ENCODE measurements around the gene S100A13.

The S100A13 gene

GRCh38 chr1:153627715-153628626 is 666 bp upstream of the S100A13 start, which contains the start of gene S100A1:
S100A1 (plus strand) TSS chr1:153628434; CDS start chr1:153630522, 2,088 bp downstream.
- Mint-ChIP-seq H3K4me1 (peaks cover 12% of the 10 kb centered on the region), H3K27me3 (peaks cover 31% of the 10 kb centered on the region), H3K36me3 (no peaks in the 10 kb centered on the region), H3K27ac (no peak within 1 kb of the TSS), H3K9me3 (no peaks in the 10 kb centered on the region), H3K4me3 (no peak within 1 kb of the TSS)
- CTCF ChIA-PET: interaction anchor here (1.1 to 4.4 kb wide), 11 partner anchors 10 to 118 kb away, joined by 3 to 24 read pairs (median 5); partner anchors contain the start of genes S100A14 and S100A16
- no peak for DNase-seq

GRCh38 chr1:153626477-153626903 is 815 bp downstream of the S100A13 start:
- CTCF ChIA-PET: interaction anchor here (0.6 to 4.4 kb wide), 6 partner anchors 8 to 94 kb away, joined by 3 to 24 read pairs (median 8); partner anchors contain the start of gene S100A14
- H3K4me3 Mint-ChIP-seq: no peak overlapping the region
- H3K27me3 Mint-ChIP-seq: peaks cover 31% of the 10 kb centered on the region
- peaks cover 4% of the 10 kb centered on the region for H3K4me1 Mint-ChIP-seq
- no peak overlapping the region for H3K27ac Mint-ChIP-seq
- no peaks in the 10 kb centered on the region for H3K36me3 Mint-ChIP-seq
- H3K9me3 Mint-ChIP-seq: no peaks in the 10 kb centered on the region
- no peak for DNase-seq

DNA sequence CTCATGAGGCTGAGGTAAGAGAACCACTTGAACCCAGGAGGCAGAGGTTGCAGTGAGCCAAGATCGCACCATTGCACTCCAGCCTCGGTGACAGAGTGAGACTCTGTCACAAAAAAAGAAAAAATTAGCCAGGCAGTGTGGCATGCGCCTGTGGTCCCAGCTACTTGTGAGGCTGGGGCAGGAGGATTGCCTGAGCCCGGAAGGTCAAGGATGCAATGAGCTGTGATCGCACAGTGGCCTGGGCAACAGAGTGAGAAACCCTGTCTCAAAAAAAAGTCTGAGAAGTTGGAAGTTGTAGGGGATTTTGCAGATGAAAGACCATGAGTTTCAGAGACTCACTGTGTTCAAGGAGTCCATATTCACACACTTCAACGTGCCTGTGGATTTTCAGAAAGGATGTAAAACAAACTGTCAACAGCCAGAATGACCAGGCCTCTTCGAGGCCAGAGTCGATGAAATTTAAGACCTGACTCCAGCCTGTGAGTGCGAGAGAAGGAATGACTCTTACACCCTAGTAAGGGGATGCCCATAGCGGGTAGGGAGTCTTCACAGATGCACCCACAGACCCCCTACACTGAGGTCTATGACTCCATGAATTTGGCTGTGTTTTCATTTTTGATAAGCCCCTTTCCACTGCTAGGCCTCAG is 2.2 kb downstream of the S100A13 start:
- CTCF ChIA-PET: no interaction called here
- DNase-seq: no peak
- H3K27me3 Mint-ChIP-seq: peaks cover 31% of the 10 kb centered on the region
- no peaks in the 10 kb centered on the region for H3K9me3 Mint-ChIP-seq
- H3K4me3 Mint-ChIP-seq: no peak overlapping the region
- no peak overlapping the region for H3K27ac Mint-ChIP-seq
- H3K4me1 Mint-ChIP-seq: peaks cover 2% of the 10 kb centered on the region
- H3K36me3 Mint-ChIP-seq: no peaks in the 10 kb centered on the region

DNA sequence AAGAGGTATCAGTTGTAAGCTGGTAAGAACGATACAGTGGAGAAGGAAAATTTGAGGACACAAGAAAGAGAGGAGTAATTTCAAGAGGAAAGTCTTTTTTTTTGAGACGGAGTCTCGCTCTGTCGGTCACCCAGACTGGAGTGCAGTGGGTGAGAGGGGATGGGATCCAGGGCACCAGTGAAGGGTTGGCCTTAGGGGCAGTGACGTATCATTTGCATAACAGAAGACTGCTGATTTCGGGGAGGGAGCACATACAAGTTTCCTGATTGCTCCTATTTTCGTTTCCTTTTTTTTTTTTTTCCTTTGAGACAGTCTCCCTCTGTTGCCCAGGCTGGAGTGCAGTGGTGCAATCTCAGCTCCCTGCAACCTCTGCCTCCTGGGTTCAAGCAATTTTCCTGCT is 4.2 kb downstream of the S100A13 start:
- Mint-ChIP-seq H3K27ac (no peak overlapping the region), H3K36me3 (no peaks in the 10 kb centered on the region), H3K4me3 (no peak overlapping the region), H3K9me3 (no peaks in the 10 kb centered on the region), H3K4me1 (peaks cover 2% of the 10 kb centered on the region), H3K27me3 (peaks cover 22% of the 10 kb centered on the region)
- no peak for DNase-seq
- CTCF ChIA-PET: interaction anchor here (1.1 to 1.6 kb wide), 3 partner anchors 91 to 117 kb away, joined by 3 to 4 read pairs (median 4); no protein-coding TSS in a partner anchor

DNA sequence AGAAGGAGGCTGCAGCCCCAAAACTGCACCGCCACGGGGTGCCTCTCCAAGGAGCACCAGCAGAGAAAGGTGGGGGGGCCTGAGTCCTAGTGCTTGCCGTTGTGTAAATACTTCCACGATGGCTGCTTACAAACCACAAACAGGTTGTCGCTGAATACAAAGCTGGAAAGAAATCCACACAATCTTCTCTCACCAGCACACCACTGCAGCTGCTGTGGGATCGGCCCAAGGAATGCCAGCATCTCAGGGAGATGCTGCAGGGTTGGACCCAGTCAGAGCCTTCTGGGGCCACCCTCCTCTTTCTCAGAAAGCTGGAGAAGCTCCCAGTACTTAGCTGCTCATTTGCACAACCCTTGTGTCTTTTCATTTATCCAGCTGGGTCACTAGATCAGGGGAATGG is 8.1 kb downstream of the S100A13 start:
- H3K9me3 Mint-ChIP-seq: no peaks in the 10 kb centered on the region
- no peak overlapping the region for H3K27ac Mint-ChIP-seq
- CTCF ChIA-PET: interaction anchor here (1.0 to 3.6 kb wide), 5 partner anchors 10 to 109 kb away, joined by 5 to 31 read pairs (median 7); partner anchors contain the start of genes CHTOP, S100A1 and S100A13
- peaks cover 8% of the 10 kb centered on the region for H3K27me3 Mint-ChIP-seq
- H3K4me1 Mint-ChIP-seq: peaks cover 3% of the 10 kb centered on the region
- H3K36me3 Mint-ChIP-seq: no peaks in the 10 kb centered on the region
- H3K4me3 Mint-ChIP-seq: no peak overlapping the region
- DNase-seq: no peak

- Mint-ChIP-seq H3K36me3 (no peaks in the 10 kb centered on the region), H3K4me1 (peaks cover 3% of the 10 kb centered on the region), H3K27me3 (peaks cover 13% of the 10 kb centered on the region), H3K27ac (no peak overlapping the region), H3K4me3 (no peak overlapping the region), H3K9me3 (no peaks in the 10 kb centered on the region)
- peak; percentile 79 for DNase-seq
- CTCF ChIA-PET: interaction anchor here (0.7 to 3.6 kb wide), 9 partner anchors 11 to 147 kb away, joined by 3 to 31 read pairs (median 6); partner anchors contain the start of genes CHTOP, S100A1 and S100A13
These were observed 9.6 kb downstream of the S100A13 start for GRCh38 chr1:153617663-153618062.

DNA sequence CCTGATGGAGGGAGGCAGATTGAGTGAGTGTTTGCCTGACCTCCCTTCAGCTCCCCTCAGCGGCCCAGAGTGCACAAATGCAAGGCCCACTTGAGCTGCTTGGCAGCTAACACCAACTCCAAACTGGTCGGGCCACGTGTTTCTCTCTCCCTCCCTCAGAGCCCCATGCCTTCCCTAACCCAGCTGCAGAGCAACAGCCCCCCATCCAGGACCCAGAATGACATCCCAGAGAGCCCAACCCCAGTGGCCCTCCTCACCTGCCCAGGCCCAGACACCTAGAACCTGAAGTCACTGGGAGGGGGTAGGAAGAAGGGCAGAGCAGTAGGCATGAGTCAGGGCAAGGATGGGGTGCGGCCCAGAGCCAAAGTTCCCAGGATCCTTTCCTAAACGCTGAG is 10.4 kb downstream of the S100A13 start:
- Mint-ChIP-seq H3K27me3 (peaks cover 19% of the 10 kb centered on the region), H3K9me3 (no peaks in the 10 kb centered on the region), H3K36me3 (no peaks in the 10 kb centered on the region), H3K4me3 (no peak overlapping the region), H3K27ac (no peak overlapping the region), H3K4me1 (peaks cover 3% of the 10 kb centered on the region)
- CTCF ChIA-PET: interaction anchor here (0.8 to 3.6 kb wide), 6 partner anchors 12 to 108 kb away, joined by 3 to 31 read pairs (median 14); partner anchors contain the start of genes S100A1 and S100A13
- DNase-seq: no peak

- CTCF ChIA-PET: interaction anchor here (0.5 to 3.6 kb wide), 7 partner anchors 11 to 108 kb away, joined by 3 to 31 read pairs (median 9); partner anchors contain the start of genes S100A1 and S100A13
- DNase-seq: no peak
- H3K4me3 Mint-ChIP-seq: no peak within 1 kb of the TSS
- no peaks in the 10 kb centered on the region for H3K9me3 Mint-ChIP-seq
- peaks cover 3% of the 10 kb centered on the region for H3K4me1 Mint-ChIP-seq
- H3K27me3 Mint-ChIP-seq: peaks cover 20% of the 10 kb centered on the region
- H3K36me3 Mint-ChIP-seq: no peaks in the 10 kb centered on the region
- no peak within 1 kb of the TSS for H3K27ac Mint-ChIP-seq
These were observed 11.0 kb downstream of the S100A13 start, which contains the start of gene S100A14 for GRCh38 chr1:153616144-153616916. S100A14 (minus strand) TSS chr1:153616325; CDS start chr1:153615858, 467 bp downstream.

- Mint-ChIP-seq H3K9me3 (no peaks in the 10 kb centered on the region), H3K27ac (no peak overlapping the region), H3K36me3 (no peaks in the 10 kb centered on the region), H3K4me3 (no peak overlapping the region), H3K4me1 (peaks cover 3% of the 10 kb centered on the region), H3K27me3 (peaks cover 23% of the 10 kb centered on the region)
- CTCF ChIA-PET: interaction anchor here (1.0 to 3.4 kb wide), 4 partner anchors 12 to 105 kb away, joined by 3 to 24 read pairs (median 6); partner anchors contain the start of gene S100A13
- no peak for DNase-seq
These were observed 11.9 kb downstream of the S100A13 start for GRCh38 chr1:153615406-153615805.

DNA sequence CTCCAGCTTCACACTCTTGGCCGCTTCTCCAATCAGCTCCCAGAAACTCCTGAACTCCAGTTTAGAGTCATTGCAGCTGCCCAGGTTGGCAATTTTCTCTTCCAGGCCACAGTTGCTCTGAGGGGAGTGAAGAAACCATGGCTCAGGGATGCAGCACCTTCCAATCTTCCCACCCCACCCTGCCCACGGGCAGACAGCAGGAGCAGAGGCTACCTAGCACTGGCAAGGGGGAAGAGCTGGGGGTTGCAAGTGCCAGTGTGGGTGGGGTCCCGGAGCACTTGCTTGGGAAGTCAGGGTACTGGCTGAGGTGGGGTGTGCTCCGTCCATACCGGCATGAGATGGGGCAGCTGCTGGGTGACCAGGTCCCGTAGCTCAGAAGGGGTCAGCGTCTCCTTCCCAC is 12.4 kb downstream of the S100A13 start:
- H3K4me3 Mint-ChIP-seq: no peak overlapping the region
- no peak for DNase-seq
- no peaks in the 10 kb centered on the region for H3K36me3 Mint-ChIP-seq
- peaks cover 3% of the 10 kb centered on the region for H3K4me1 Mint-ChIP-seq
- CTCF ChIA-PET: interaction anchor here (0.8 to 3.4 kb wide), 6 partner anchors 11 to 104 kb away, joined by 3 to 24 read pairs (median 4); partner anchors contain the start of gene S100A13
- H3K27ac Mint-ChIP-seq: no peak overlapping the region
- no peaks in the 10 kb centered on the region for H3K9me3 Mint-ChIP-seq
- peaks cover 28% of the 10 kb centered on the region for H3K27me3 Mint-ChIP-seq

DNA sequence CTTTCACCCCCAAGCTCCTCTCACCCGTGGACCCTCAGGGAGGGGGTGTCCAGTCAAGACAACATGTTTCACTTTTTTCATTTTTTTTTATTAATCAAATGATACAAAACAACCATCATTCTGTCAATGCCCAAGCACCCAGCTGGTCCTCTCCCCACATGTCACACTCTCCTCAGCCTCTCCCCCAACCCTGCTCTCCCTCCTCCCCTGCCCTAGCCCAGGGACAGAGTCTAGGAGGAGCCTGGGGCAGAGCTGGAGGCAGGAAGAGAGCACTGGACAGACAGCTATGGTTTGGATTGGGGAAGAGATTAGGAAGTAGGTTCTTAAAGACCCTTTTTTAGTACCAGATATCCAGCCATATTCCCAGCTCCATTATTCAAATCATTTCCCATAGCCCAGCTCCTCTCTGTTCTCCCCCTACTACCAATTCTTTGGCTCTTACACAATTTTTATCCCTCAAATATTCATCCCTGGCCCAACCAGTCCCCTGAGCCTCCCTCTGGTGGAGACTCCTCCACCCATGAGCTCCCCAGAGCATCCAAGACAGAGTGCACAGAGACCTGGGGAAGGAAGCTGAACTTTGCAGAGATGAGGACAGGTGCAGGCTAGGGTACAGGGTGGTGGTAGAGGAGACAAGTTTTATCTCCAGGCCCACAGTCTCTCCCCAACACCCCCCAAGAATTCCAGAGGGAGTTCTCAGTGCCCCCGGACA is 13.0 kb downstream of the S100A13 start:
- no peak overlapping the region for H3K27ac Mint-ChIP-seq
- H3K36me3 Mint-ChIP-seq: no peaks in the 10 kb centered on the region
- no peak for DNase-seq
- H3K9me3 Mint-ChIP-seq: no peaks in the 10 kb centered on the region
- H3K4me3 Mint-ChIP-seq: no peak overlapping the region
- peaks cover 3% of the 10 kb centered on the region for H3K4me1 Mint-ChIP-seq
- CTCF ChIA-PET: interaction anchor here (0.8 to 2.8 kb wide), 5 partner anchors 10 to 102 kb away, joined by 3 to 9 read pairs (median 4); partner anchors contain the start of gene S100A13
- H3K27me3 Mint-ChIP-seq: peaks cover 31% of the 10 kb centered on the region

DNA sequence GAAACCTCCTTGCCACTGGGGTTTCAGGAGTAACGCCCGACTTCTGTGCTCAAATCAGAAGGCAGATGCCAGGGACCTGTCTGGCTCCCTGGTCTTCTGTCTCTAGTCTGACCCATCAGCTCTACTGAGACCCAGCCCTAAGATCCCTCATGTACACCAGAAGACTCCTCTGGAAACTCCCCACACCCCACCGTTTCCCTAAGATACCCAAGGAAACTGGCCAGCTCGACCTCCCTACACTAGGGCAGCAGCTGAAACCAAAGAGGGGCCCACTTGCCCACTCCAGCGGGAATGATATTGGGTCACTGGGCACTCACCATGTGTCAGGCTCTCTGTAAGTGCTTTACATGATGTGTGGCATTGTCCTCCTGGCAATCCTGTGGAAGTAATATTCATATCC is 13.9 kb downstream of the S100A13 start:
- Mint-ChIP-seq H3K4me3 (no peak overlapping the region), H3K36me3 (no peaks in the 10 kb centered on the region), H3K27ac (no peak overlapping the region), H3K4me1 (peaks cover 3% of the 10 kb centered on the region), H3K27me3 (peaks cover 30% of the 10 kb centered on the region), H3K9me3 (no peaks in the 10 kb centered on the region)
- CTCF ChIA-PET: interaction anchor here (1.9 kb wide), 1 partner anchor 41 kb away, joined by 5 read pairs; no protein-coding TSS in a partner anchor
- no peak for DNase-seq
